ENCODE data around the gene MTHFD1L.

MTHFD1L gene

GRCh38 chr6:150937132-150937906 is 71.8 kb downstream of the MTHFD1L start:
- DNase-seq = no peak

GRCh38 chr6:150939399-150939798 is 73.9 kb downstream of the MTHFD1L start:
- DNase-seq = no peak

GRCh38 chr6:150940941-150941340 is 75.4 kb downstream of the MTHFD1L start:
- DNase-seq = no peak

DNA sequence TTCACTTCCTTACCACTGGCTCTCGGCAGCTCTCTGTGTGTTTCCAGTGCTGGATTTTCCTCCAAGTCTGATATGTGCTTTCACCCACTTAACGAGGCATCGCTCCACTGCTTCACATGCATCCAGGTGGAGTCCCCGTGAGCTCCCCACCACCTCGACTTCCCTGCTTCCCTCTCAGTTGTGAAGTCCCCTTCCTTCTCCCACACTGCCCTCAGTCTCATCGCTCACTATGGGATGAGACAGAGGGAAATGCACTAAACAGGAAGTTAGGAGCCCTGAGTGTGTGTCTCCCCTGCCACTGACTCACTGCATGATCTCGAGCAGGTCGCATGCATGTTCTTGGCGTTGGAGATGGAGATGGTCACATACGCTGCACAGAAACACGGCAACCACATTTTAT is 84.0 kb downstream of the MTHFD1L start:
- no peak for DNase-seq

DNA sequence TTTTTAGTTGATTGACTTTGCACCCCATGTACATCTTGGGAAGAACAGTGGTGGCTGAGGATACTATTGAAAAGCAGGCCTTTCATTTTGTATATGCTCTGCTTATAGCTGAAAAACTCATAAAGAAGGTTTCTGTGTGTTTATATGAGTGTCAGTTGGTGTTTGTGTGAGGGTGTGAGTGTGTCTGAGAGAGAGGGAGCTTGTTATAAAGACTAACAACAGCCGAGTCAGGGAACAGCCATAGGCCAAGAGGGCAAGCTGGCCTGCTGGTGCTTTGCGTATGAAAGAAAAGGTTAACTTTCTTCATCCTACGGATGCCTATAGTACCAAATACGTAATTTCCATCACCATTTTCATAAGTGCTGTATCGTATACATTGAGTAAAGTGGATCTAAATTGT is 88.3 kb downstream of the MTHFD1L start:
- no peak for DNase-seq

- no peak for DNase-seq
Observed at GRCh38 chr6:150959166-150959565, 93.7 kb downstream of the MTHFD1L start.

DNA sequence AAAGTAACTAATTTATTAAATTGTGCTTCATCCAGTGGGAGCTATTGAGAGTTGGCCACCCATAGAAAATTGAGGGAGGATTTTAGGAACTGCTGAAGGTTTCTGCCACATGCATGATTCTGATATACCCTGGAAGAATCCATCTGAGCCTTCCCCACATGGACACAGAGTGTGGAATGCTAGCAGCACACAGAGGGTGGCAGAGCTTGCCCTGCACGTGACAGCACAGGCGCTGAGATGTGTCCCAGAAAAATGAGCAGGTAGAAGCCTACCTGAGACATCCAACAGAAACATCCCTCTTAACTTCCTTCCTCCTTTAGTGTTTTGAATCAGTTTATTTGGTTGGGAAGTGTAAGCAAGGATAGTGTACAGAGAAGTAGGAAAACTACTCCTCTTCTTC is 96.9 kb downstream of the MTHFD1L start:
- DNase-seq = no peak

- no peak for DNase-seq
Observed at GRCh38 chr6:150964765-150965164, 99.3 kb downstream of the MTHFD1L start.

- DNase-seq = no peak
Observed at GRCh38 chr6:150966786-150967185, 101.3 kb downstream of the MTHFD1L start.

DNA sequence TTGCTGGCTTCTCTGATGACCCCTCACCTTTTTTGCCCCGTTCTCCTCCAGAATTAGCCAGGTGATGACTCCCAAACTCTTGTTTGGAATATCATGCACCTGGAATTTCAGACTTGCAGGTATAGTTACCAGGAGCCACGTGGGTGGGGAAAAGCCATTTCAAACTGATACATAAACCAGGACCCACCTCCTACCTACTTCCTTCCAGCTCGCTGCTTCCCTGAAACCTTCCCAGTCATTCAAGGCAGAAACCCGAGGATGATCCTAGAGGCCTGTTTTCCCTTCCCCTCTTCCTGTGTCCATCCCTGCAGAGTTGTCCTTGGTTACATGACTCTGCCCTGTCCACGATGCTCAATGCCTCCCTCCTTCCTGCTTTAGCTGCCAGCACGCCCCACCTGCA is 101.9 kb downstream of the MTHFD1L start:
- DNase-seq = no peak

GRCh38 chr6:150967910-150968309 is 102.4 kb downstream of the MTHFD1L start:
- no peak for DNase-seq

GRCh38 chr6:150969901-150970300 is 104.4 kb downstream of the MTHFD1L start:
- DNase-seq = no peak

- DNase-seq = no peak
Observed at GRCh38 chr6:150971219-150971618, 105.7 kb downstream of the MTHFD1L start.

GRCh38 chr6:150975136-150975535 is 109.6 kb downstream of the MTHFD1L start:
- no peak for DNase-seq

DNA sequence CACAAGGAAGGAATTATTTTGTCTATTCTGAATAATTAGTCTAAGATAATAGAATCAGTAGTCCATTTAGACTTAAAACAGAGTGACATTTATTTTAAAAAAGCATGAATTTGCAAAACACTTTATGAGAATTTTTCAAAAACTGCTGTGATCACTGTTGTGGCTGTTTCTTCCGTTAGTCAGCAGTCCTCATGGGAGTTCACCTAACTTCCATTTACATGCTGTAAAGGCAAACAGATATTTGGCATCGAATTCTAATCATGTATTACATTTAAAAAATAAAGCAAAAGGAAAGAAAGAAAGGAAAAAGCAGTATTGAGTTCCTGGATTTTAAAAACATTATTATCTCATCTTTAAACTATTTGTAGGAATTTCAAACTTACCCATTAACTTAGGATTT is 111.8 kb downstream of the MTHFD1L start:
- DNase-seq = no peak

GRCh38 chr6:150978624-150979023 is 113.1 kb downstream of the MTHFD1L start:
- DNase-seq = no peak

DNA sequence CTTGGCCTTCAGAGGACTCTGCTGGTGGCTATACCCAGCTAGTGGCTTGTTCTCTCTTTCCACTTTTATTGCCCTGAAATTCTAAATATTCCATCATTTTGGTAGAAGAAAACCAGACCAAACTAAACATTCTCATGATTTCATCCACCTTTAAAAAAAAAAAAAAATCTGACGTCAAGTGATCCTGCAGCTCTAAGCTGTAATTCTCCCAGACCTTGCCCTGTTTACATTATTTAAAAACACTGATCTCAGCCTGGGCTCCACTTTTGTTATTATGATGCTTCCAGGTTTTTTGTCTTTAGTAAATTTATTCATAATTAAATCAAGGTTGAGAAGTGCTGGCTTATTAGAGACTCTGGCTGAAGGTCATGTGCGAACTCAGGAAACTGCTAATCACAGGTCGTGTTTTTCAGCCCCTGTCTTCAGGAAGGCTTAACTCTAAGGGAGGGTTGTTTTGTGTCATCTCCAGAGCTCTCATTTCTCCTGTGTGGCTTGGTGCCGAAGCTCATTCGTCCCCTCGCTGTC is 114.4 kb downstream of the MTHFD1L start:
- DNase-seq = no peak

- no peak for DNase-seq
Observed at GRCh38 chr6:150981095-150981494, 115.6 kb downstream of the MTHFD1L start.

DNA sequence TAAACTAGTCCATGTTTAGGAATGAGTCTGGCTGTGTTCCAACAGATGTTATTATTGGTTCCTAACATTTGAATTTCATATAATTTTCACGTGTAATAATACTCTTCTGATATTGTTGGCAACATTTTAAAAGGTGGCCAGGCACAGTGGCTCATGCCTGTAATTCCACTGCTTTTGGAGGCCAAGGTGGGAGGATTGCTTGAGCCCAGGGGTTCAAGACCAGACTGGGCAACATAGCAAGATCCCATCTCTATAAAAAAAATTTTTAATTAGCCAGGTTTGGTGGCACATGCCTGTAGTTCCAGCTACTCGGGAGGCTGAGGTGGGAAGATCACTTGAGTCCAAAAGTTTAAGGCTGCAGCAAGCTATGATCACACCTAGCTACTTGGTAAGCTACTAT is 116.2 kb downstream of the MTHFD1L start:
- no peak for DNase-seq

DNA sequence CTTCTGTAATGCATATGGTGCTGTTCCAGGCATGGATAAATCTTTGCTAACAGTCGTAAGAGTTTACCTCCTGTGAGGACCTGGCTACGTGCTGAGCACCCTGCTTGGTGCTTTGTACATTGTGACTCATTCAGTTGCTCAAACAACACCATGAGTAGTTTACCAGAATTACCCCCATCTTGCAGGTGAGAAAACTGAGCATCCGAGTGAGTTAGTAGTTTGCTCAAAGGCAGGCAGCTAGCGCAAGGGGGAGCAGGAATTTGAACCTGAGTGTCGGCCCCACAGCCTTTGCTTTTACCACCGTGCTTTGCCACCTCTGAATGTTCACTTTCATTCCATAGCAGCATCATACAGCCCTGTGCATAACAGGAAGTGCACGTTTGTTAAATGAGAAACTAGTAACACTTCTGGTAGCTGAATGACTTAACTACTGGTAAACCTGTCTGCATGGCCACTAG is 121.9 kb downstream of the MTHFD1L start:
- peak; percentile 43 for DNase-seq

DNA sequence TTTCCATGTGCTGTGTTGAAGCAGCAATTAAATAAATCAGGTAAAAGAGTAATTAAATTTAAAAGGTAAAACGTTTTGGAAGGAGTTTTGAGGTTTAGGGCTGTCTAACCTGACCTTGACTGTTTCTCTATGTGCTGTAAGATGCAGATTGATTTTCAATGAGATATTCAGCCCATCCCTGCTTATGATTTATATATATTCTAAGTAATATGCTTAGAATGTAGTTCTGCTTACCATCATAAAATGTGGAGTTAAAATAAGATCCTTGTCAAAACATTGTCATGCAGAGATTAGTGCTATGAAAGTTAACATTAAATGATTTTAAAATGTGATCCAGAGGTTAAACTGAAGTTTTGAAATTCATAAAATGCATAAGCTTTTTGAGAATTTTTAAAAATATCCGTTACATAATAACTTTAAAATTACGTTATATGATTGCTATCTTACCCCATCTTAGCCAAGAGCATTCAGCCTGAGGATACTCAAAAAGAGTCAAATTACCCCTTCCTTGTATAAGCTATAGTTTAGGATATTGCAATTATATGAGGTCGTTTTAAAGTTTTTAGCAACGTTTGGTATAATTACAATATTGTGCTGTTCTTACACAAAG is 122.5 kb downstream of the MTHFD1L start:
- no peak for DNase-seq

DNA sequence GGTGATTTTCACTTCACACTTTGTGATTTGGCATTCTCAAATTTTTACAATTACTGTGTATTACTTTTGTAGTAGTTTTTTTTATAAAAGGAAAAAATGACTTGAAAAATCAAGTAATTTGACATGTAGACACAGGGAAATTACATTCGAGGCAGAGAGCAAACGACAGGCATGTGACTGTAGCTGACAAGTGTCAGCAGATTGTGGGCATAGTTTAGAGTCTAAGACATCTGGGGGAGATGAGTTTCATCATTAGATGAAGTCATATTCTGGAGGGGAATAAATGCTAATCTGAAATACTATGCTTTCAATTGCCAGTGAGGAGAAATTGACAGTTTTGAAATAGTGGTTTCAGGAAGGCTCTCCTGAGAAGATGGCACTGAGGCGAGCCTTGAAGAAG is 126.0 kb downstream of the MTHFD1L start:
- no peak for DNase-seq

- DNase-seq = no peak
Observed at GRCh38 chr6:150992262-150992661, 126.8 kb downstream of the MTHFD1L start.

GRCh38 chr6:150992703-150993102 is 127.2 kb downstream of the MTHFD1L start:
- DNase-seq = no peak
